Upper lobe of right lung (tissue), 1 donor: ENCODE data around the gene RHOBTB1. TPM values are rescaled to one million over a fixed set of nuclear protein-coding genes. Genes with fewer than 3 reads are reported as not detected.

Source experiments
- ATAC-seq: fragments of 200-7000 bp; cut with Tn5 transposase; one replicate; pipeline ENCODE4 v1.9.1; 2020; ENCODE audit warnings: mild to moderate bottlenecking, moderate library complexity
- DNase-seq: peaks from one replicate; pipeline ENCODE4 v3.0.0-alpha.2; 2020
- H3K27ac ChIP-seq: fragments of 200-600 bp; one replicate; pipeline ENCODE4 v1.8.0; 2022
- H3K27me3 ChIP-seq: fragments of 200-600 bp; one replicate; pipeline ENCODE4 v1.8.0; 2022; ENCODE audit warnings: mild to moderate bottlenecking
- H3K36me3 ChIP-seq: fragments of 200-600 bp; one replicate; pipeline ENCODE4 v1.8.0; 2022
- H3K4me1 ChIP-seq: fragments of 200-600 bp; one replicate; pipeline ENCODE4 v1.8.0; 2022
- H3K4me3 ChIP-seq: fragments of 200-600 bp; one replicate; pipeline ENCODE4 v1.8.0; 2022; ENCODE audit warnings: mild to moderate bottlenecking
- H3K9me3 ChIP-seq: fragments of 200-600 bp; one replicate; pipeline ENCODE4 v1.8.0; 2022
- intact Hi-C: fragments of 100-400 bp; cut with DNase I; formaldehyde crosslinking; loops from one replicate; pipeline ENCODE4 v1.11.0; 2022
- total RNA-seq: library from RNA; stranded (reverse); fragmentation: NEBNext Ultra II Directional; extraction: Animal tissue kit (Norgen Biotek cat#: 25700); gene quantifications from one replicate; pipeline ENCODE4 v1.2.1, GENCODE V29; 2021
- TF ChIP-seq, protein P1 (sequence below): fragments of 200-600 bp; IDR thresholded peaks from one replicate; pipeline ENCODE4 v1.8.0; 2022; ENCODE audit warnings: antibody characterized with exemption
- donor health status: DM: no; HTN: yes; CAD: no; lungs with severe emphysema.

Gene RHOBTB1
- total RNA-seq, 1 donor from 2014 or later: 14.5 TPM

DNA sequence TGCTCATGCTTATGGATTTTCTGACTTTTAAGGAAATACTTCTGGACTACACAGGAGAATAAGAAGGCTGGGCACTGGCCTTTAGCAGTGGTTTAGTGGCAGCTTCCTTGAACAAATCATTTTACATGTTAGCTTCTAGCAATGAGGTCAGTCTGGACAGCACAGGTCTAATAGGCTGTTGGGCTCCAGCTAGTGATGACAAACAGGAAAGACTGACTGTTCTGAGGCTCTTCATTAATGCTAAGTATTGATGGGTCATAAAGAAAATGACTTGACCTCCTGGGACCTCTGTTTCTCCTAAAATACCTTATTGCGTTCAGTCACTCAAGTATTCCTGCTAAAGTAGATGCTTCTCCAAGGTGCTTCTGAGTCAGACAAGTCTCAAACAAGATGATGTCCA is 4.9 kb upstream of the RHOBTB1 start:
- Histone ChIP-seq H3K27me3 (no peaks in the 10 kb centered on the region), H3K36me3 (no peaks in the 10 kb centered on the region), H3K4me3 (no peak overlapping the region), H3K9me3 (no peaks in the 10 kb centered on the region), H3K4me1 (peaks cover 6% of the 10 kb centered on the region), H3K27ac (no peak overlapping the region)
- TF ChIP-seq, protein P1, sequence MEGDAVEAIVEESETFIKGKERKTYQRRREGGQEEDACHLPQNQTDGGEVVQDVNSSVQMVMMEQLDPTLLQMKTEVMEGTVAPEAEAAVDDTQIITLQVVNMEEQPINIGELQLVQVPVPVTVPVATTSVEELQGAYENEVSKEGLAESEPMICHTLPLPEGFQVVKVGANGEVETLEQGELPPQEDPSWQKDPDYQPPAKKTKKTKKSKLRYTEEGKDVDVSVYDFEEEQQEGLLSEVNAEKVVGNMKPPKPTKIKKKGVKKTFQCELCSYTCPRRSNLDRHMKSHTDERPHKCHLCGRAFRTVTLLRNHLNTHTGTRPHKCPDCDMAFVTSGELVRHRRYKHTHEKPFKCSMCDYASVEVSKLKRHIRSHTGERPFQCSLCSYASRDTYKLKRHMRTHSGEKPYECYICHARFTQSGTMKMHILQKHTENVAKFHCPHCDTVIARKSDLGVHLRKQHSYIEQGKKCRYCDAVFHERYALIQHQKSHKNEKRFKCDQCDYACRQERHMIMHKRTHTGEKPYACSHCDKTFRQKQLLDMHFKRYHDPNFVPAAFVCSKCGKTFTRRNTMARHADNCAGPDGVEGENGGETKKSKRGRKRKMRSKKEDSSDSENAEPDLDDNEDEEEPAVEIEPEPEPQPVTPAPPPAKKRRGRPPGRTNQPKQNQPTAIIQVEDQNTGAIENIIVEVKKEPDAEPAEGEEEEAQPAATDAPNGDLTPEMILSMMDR: no peak
- intact Hi-C loops: no loop called here
- DNase-seq (no peak), ATAC-seq (no peak)

DNA sequence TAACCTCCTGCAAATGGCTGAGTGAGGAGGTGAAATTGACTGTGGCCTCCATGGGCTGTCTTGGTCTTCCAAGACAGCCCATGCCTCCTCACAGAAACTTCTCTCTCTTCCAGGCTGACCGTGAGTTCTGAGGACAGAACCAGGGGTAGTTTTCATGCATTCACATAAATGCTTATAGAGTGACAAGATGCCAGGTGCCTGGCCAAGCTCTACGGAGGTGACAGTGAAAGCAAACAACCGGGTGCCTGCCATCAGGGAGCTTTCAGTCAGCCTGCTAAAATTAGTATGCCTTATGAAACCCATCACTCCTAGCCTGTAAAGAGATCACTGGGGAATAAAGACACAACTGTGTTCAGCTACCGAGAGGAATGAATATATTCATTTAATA is 919 bp upstream of the RHOBTB1 start:
- Histone ChIP-seq H3K4me1 (peaks cover 6% of the 10 kb centered on the region), H3K4me3 (peak overlapping the region; percentile 84), H3K27me3 (no peaks in the 10 kb centered on the region), H3K9me3 (no peaks in the 10 kb centered on the region), H3K27ac (peak overlapping the region; percentile 97), H3K36me3 (no peaks in the 10 kb centered on the region)
- intact Hi-C loops: no loop called here
- TF ChIP-seq, protein P1: no peak
- no peak for DNase-seq
- ATAC-seq: no peak

DNA sequence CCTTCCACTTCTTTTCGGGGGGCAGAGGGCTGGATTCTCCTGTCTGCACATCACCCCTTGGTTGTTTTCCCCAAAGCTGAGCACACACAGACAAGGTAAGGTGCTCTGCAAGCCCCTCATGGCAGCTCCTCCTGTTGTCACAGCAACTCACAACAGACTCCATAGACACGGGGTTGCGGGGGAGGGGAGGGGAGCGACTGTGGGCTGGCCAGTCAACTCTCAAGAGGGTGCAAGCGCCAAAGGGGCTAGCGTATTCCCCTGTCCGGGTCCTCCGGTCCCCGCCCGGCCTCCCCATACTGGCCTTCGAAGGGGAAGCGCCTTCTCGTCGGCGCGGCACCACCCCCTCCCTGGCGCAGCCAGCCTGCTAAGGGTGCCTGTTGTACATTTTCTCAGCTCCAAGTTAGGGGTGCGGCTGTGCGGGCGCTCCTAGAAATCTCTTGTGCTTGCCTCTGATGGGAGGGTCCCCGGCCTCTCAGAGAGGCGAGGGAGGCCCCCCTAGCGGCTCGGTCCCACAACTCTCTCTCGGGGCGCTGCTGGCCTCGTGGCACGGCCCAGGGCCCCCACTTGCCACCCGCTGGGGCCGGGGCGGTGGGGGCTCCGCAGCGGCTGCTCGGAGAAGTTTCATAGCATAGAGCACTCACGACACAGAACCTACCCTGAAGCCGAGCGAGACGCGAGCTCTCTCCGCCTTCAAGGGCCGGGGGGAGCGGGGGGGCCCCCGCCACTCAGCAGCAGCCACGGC is 498 bp downstream of the RHOBTB1 start:
- Histone ChIP-seq H3K27ac (peak overlapping the region; percentile 97), H3K4me1 (peaks cover 7% of the 10 kb centered on the region)
- intact Hi-C loops: no loop called here

DNA sequence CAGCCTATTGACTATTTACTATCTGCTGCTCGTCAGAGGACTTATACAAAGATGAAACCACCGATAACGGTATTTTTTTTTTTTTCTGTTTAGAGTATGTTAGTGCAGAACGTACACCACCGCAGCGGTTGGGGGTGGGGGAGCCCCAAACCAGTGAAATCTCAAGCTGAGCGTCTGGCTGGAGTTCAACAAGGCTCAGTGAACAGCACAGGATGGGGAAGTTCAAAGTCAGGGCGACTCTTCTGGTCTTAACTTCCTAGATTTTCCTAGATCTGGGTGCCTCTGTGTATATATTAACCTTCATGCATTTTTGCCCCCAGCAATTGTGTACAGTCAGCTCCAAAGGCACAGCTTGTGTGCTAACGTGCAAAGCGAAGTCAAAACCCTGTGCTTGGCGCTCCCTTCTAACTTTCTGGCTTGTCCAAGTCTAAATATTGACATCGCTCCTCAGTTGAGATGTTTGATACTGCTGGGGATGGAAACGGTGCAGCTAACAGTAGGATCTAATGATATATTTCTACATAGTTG is 1.1 kb downstream of the RHOBTB1 start:
- TF ChIP-seq, protein P1: no peak
- ATAC-seq: peak; percentile 14
- Histone ChIP-seq H3K9me3 (no peaks in the 10 kb centered on the region), H3K36me3 (no peaks in the 10 kb centered on the region), H3K4me1 (peaks cover 13% of the 10 kb centered on the region), H3K27me3 (no peaks in the 10 kb centered on the region), H3K27ac (peak overlapping the region; percentile 97), H3K4me3 (peak overlapping the region; percentile 84)
- intact Hi-C loops: no loop called here
- DNase-seq: peak; percentile 70

More for the DNA sequence above, 498 bp downstream of the RHOBTB1 start:
- TF ChIP-seq, protein P1: no peak
- Histone ChIP-seq H3K9me3 (no peaks in the 10 kb centered on the region), H3K4me3 (peak overlapping the region; percentile 84), H3K27me3 (no peaks in the 10 kb centered on the region), H3K36me3 (no peaks in the 10 kb centered on the region)
- ATAC-seq: peak; percentile 72
- peak; percentile 87 for DNase-seq

DNA sequence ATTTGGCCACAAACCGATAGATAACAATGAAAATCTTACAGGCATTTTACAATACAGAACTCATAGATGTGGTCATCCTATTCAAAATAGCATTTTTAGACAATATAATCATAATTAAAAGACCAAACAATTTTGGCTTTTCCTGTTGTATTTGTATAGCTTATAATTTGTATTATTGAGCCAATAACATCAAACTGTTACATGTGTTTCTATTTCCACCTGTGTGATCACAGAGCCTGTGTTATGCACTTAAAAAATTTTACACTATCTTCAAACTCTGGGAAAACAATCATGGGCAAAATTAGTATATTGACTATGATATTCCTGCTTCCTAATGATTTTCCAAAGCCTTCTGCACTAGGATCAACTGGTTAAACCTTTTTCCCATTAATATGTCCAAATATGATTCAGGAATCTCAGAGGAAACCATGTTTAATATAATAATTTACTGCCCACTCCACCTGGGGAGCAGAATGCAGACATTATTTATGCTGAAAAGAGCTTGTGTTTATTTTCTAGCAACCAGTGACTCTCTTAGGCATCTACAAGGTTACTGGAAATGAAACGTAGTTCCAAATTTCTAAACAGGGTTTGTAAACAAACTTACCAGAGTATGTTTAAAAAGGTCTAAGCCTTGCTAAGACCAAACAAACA is 1.7 kb downstream of the RHOBTB1 start:
- H3K27ac ChIP-seq: peak overlapping the region; percentile 97
- intact Hi-C loops: no loop called here
- TF ChIP-seq, protein P1: no peak
- no peaks in the 10 kb centered on the region for H3K36me3 ChIP-seq
- ATAC-seq: no peak
- H3K4me1 ChIP-seq: peaks cover 17% of the 10 kb centered on the region
- H3K4me3 ChIP-seq: peak overlapping the region; percentile 84
- no peaks in the 10 kb centered on the region for H3K27me3 ChIP-seq
- no peaks in the 10 kb centered on the region for H3K9me3 ChIP-seq
- DNase-seq: no peak
